ENCODE results near the gene CSNK2A2.

Gene CSNK2A2

DNA sequence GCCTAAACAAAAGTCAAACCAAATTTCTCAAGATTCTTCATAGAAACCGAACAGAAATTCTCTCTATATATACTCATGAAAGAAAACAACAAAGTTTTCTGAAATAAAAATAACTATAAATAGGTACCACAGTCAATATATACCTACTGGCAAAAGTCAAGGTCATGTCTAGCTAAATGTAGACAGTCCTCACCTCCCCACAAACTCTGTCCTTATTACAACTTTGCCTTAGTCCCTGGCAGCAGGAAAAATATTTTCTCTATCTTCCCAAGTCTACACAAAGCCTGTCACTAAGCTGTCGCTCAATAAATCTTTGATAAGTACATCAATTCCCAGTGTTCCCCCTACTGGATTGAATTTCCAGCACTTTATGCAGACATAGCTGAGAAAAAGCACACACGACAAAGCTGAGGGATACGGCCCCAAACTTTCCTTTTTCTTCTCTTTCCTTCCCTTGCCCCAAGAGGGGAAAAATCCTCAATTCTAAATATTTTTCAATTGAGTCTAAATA lies 71.4 kb downstream of the CSNK2A2 start:
- Histone ChIP-seq H3K36me3 (ENCODE audit: control insufficient read depth, insufficient read depth, low read length) (no peaks in the 10 kb centered on the region), H3K4me1 (ENCODE audit: control insufficient read depth, insufficient read depth, low read length) (no peaks in the 10 kb centered on the region), H3K27me3 (ENCODE audit: control insufficient read depth, insufficient read depth, low read length) (no peaks in the 10 kb centered on the region), H3K27ac (ENCODE audit: low read length) (no peak overlapping the region), H3K4me3 (ENCODE audit: low read length) (no peak overlapping the region), H3K9me3 (ENCODE audit: control insufficient read depth, insufficient read depth, low read length) (no peaks in the 10 kb centered on the region)
- WGBS (ENCODE audit: insufficient coverage, insufficient read length): no CpG with 5 or more reads among the region's 4 CpGs
- no peak for DNase-seq (ENCODE audit: low read depth, low spot score)

DNA sequence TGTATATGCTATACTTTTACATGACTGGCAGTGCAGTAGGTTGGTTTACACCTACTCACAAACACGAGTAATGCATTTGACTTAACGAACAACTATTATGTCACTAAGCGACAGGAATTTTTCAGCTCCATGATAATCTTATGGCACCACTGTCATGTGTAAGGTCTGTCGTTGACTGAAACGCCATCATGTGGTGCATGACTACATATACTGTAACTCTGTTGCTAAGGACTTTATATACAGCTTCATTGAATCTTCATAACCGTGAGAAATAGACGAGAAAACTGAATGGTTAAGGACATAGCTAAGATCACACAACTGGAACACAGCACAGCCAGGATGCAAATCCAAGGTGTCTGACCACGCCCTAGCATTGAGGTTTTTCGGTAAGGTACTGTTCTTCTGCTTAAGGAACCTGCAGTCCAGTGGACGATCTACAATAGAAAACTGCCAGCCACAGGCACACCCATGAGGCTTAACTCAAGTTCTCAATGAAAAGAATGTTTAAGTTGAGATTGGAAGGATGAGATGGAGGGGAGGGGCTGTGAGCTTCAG lies 72.0 kb downstream of the CSNK2A2 start:
- H3K9me3 ChIP-seq (ENCODE audit: control insufficient read depth, insufficient read depth, low read length): no peaks in the 10 kb centered on the region
- no peak overlapping the region for H3K27ac ChIP-seq (ENCODE audit: low read length)
- H3K27me3 ChIP-seq (ENCODE audit: control insufficient read depth, insufficient read depth, low read length): no peaks in the 10 kb centered on the region
- H3K4me1 ChIP-seq (ENCODE audit: control insufficient read depth, insufficient read depth, low read length): no peaks in the 10 kb centered on the region
- no peaks in the 10 kb centered on the region for H3K36me3 ChIP-seq (ENCODE audit: control insufficient read depth, insufficient read depth, low read length)
- H3K4me3 ChIP-seq (ENCODE audit: low read length): no peak overlapping the region
- no peak for DNase-seq (ENCODE audit: low read depth, low spot score)
- no CpG with 5 or more reads among the region's 10 CpGs for WGBS (ENCODE audit: insufficient coverage, insufficient read length)

GRCh38 chr16:58125041-58125440 lies 72.9 kb downstream of the CSNK2A2 start:
- no CpG with 5 or more reads among the region's 4 CpGs for WGBS (ENCODE audit: insufficient coverage, insufficient read length)
- no peaks in the 10 kb centered on the region for H3K9me3 ChIP-seq (ENCODE audit: control insufficient read depth, insufficient read depth, low read length)
- no peak overlapping the region for H3K27ac ChIP-seq (ENCODE audit: low read length)
- H3K4me3 ChIP-seq (ENCODE audit: low read length): no peak overlapping the region
- H3K27me3 ChIP-seq (ENCODE audit: control insufficient read depth, insufficient read depth, low read length): no peaks in the 10 kb centered on the region
- no peaks in the 10 kb centered on the region for H3K36me3 ChIP-seq (ENCODE audit: control insufficient read depth, insufficient read depth, low read length)
- H3K4me1 ChIP-seq (ENCODE audit: control insufficient read depth, insufficient read depth, low read length): no peaks in the 10 kb centered on the region
- DNase-seq (ENCODE audit: low read depth, low spot score): no peak

- no peaks in the 10 kb centered on the region for H3K4me1 ChIP-seq (ENCODE audit: control insufficient read depth, insufficient read depth, low read length)
- no peak overlapping the region for H3K4me3 ChIP-seq (ENCODE audit: low read length)
- no CpG with 5 or more reads among the region's 1 CpG for WGBS (ENCODE audit: insufficient coverage, insufficient read length)
- no peaks in the 10 kb centered on the region for H3K36me3 ChIP-seq (ENCODE audit: control insufficient read depth, insufficient read depth, low read length)
- H3K27ac ChIP-seq (ENCODE audit: low read length): no peak overlapping the region
- no peaks in the 10 kb centered on the region for H3K9me3 ChIP-seq (ENCODE audit: control insufficient read depth, insufficient read depth, low read length)
- DNase-seq (ENCODE audit: low read depth, low spot score): no peak
- H3K27me3 ChIP-seq (ENCODE audit: control insufficient read depth, insufficient read depth, low read length): no peaks in the 10 kb centered on the region
Observed at GRCh38 chr16:58124601-58124915, 73.3 kb downstream of the CSNK2A2 start.

- Histone ChIP-seq H3K4me1 (ENCODE audit: control insufficient read depth, insufficient read depth, low read length) (no peaks in the 10 kb centered on the region), H3K27ac (ENCODE audit: low read length) (no peak overlapping the region), H3K27me3 (ENCODE audit: control insufficient read depth, insufficient read depth, low read length) (no peaks in the 10 kb centered on the region), H3K36me3 (ENCODE audit: control insufficient read depth, insufficient read depth, low read length) (no peaks in the 10 kb centered on the region), H3K9me3 (ENCODE audit: control insufficient read depth, insufficient read depth, low read length) (no peaks in the 10 kb centered on the region), H3K4me3 (ENCODE audit: low read length) (no peak overlapping the region)
- no peak for DNase-seq (ENCODE audit: low read depth, low spot score)
- no CpG with 5 or more reads among the region's 8 CpGs for WGBS (ENCODE audit: insufficient coverage, insufficient read length)
Observed at GRCh38 chr16:58123896-58124600, 73.9 kb downstream of the CSNK2A2 start.

DNA sequence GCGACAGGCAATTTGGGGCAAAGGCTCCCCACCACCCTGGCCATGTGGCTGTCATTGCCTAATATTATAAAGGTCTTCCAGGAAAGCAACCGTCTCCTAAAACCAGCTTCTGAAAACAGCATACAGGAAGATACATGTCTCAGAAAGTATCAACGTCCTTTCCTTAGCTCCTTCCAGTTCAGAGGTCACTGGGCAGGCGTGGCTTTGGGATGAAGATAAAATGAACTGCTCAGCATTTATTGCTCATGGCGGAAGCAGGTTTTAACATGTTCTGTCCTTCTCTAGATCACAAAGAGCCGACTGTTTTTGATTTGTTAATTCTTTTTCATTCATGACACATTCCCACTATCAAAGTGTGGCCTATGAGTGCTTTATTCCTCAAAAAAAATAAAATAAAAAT lies 76.8 kb downstream of the CSNK2A2 start:
- Histone ChIP-seq H3K27ac (ENCODE audit: low read length) (no peak overlapping the region), H3K4me3 (ENCODE audit: low read length) (no peak overlapping the region)
- no CpG with 5 or more reads among the region's 6 CpGs for WGBS (ENCODE audit: insufficient coverage, insufficient read length)

DNA sequence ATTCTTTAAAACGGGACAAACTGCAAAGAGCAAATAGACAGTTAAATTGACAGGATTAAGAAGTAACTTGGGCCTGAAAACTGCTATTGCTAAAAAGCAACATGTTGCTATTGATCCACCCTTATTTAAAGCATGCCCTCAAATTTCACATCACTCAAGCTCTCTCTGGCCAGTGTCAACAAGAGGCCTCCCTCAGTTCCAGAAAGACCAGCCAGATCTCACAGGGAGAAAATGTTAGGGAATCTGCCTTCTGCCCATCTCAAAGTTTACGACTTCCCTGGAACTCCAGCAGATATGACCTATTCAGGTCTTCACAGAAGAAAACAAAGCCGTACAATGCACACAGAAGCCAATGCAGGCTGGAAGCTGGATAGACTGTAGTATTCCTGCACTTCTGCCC lies 77.7 kb downstream of the CSNK2A2 start:
- Histone ChIP-seq H3K9me3 (ENCODE audit: control insufficient read depth, insufficient read depth, low read length) (no peaks in the 10 kb centered on the region), H3K27ac (ENCODE audit: low read length) (no peak overlapping the region), H3K27me3 (ENCODE audit: control insufficient read depth, insufficient read depth, low read length) (no peaks in the 10 kb centered on the region), H3K36me3 (ENCODE audit: control insufficient read depth, insufficient read depth, low read length) (peaks cover 6% of the 10 kb centered on the region; the same call in 1 of the 2 replicates), H3K4me1 (ENCODE audit: control insufficient read depth, insufficient read depth, low read length) (no peaks in the 10 kb centered on the region), H3K4me3 (ENCODE audit: low read length) (no peak overlapping the region)
- 100% methylated on average over 1 of the region's 3 CpGs for WGBS (ENCODE audit: insufficient coverage, insufficient read length)
- DNase-seq (ENCODE audit: low read depth, low spot score): no peak

More for the DNA sequence above, 76.8 kb downstream of the CSNK2A2 start:
- no peaks in the 10 kb centered on the region for H3K27me3 ChIP-seq (ENCODE audit: control insufficient read depth, insufficient read depth, low read length)
- peaks cover 3% of the 10 kb centered on the region; the same call in 1 of the 2 replicates for H3K36me3 ChIP-seq (ENCODE audit: control insufficient read depth, insufficient read depth, low read length)
- H3K9me3 ChIP-seq (ENCODE audit: control insufficient read depth, insufficient read depth, low read length): no peaks in the 10 kb centered on the region
- DNase-seq (ENCODE audit: low read depth, low spot score): no peak
- no peaks in the 10 kb centered on the region for H3K4me1 ChIP-seq (ENCODE audit: control insufficient read depth, insufficient read depth, low read length)

DNA sequence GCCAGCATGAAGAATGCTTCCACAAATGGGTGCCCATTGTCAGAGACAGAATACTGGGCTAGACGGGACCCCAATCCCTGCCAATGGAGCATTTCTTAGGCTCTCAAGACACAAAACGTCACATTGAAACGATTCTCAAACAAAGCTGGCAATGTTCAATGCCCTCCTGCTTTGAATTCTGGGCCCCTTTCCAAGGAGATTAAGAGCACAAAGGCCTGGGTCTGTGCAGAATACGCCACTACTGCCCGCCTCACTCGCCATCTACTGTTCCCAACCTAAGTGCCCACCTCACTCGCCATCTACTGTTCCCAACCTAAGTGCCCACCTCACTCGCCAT lies 78.4 kb downstream of the CSNK2A2 start:
- no peak for DNase-seq (ENCODE audit: low read depth, low spot score)
- H3K27ac ChIP-seq (ENCODE audit: low read length): no peak overlapping the region
- WGBS (ENCODE audit: insufficient coverage, insufficient read length): no CpG with 5 or more reads among the region's 8 CpGs
- H3K9me3 ChIP-seq (ENCODE audit: control insufficient read depth, insufficient read depth, low read length): no peaks in the 10 kb centered on the region
- no peaks in the 10 kb centered on the region for H3K27me3 ChIP-seq (ENCODE audit: control insufficient read depth, insufficient read depth, low read length)
- H3K4me3 ChIP-seq (ENCODE audit: low read length): no peak overlapping the region
- H3K4me1 ChIP-seq (ENCODE audit: control insufficient read depth, insufficient read depth, low read length): no peaks in the 10 kb centered on the region
- peaks cover 14% of the 10 kb centered on the region; the same call in 1 of the 2 replicates for H3K36me3 ChIP-seq (ENCODE audit: control insufficient read depth, insufficient read depth, low read length)

DNA sequence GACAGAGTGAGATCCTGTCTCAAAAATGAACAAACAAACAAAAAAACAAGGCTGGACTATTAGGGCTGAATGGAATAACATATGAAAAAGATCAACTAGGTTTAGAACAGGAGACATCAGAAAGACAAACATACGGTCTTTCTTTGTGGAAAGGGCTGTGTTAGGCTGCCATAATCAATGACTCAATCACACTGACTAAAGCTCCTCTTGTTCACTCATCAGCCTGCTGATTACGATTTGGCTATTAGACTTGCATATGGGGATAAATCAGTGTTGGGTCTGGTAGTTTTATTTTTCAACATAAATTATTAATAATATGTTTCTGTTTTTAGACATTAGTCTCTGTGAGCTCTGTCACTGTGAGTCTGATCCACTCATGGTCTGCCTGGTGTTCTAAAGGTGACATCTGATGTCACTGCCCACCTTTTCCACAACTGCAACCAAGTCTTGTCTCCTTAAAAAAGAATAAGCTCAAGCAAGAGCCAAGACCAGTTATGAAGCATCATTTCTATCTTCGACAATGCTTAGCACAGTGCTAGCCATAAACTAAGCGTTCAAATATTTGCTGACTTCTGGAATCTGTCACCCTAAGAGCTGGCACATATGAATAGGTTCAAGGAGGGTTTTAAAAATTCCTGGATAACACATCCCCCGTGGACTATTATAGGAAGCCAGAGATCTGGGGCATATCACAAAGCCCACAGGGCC lies 79.0 kb downstream of the CSNK2A2 start:
- H3K27me3 ChIP-seq (ENCODE audit: control insufficient read depth, insufficient read depth, low read length): no peaks in the 10 kb centered on the region

DNA sequence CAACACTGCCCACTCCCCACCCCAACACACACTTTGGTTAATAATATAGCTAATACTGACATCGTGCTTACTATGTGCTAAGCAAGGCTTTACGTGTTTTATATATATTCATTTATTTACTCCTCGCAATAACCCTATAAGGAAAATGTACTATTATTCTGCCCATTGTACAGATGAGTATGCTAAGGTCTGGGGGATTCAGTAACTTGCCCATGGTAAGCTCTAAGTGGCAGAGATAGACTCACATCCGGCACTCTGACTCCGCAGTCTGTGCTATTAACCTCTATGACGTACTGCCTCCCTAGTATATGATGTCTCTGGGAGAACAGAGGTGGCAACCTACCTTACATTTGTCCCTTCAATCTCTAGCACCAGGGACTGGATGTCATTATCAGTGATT lies 81.4 kb downstream of the CSNK2A2 start:
- no peaks in the 10 kb centered on the region for H3K9me3 ChIP-seq (ENCODE audit: control insufficient read depth, insufficient read depth, low read length)
- H3K4me1 ChIP-seq (ENCODE audit: control insufficient read depth, insufficient read depth, low read length): no peaks in the 10 kb centered on the region
- no peak overlapping the region for H3K4me3 ChIP-seq (ENCODE audit: low read length)
- peaks cover 21% of the 10 kb centered on the region for H3K36me3 ChIP-seq (ENCODE audit: control insufficient read depth, insufficient read depth, low read length)
- no CpG with 5 or more reads among the region's 6 CpGs for WGBS (ENCODE audit: insufficient coverage, insufficient read length)
- no peak for DNase-seq (ENCODE audit: low read depth, low spot score)
- no peaks in the 10 kb centered on the region for H3K27me3 ChIP-seq (ENCODE audit: control insufficient read depth, insufficient read depth, low read length)
- no peak overlapping the region for H3K27ac ChIP-seq (ENCODE audit: low read length)

More for the DNA sequence above, 79.0 kb downstream of the CSNK2A2 start:
- no peak overlapping the region for H3K4me3 ChIP-seq (ENCODE audit: low read length)
- H3K4me1 ChIP-seq (ENCODE audit: control insufficient read depth, insufficient read depth, low read length): no peaks in the 10 kb centered on the region
- H3K27ac ChIP-seq (ENCODE audit: low read length): no peak overlapping the region
- peaks cover 17% of the 10 kb centered on the region for H3K36me3 ChIP-seq (ENCODE audit: control insufficient read depth, insufficient read depth, low read length)
- no peaks in the 10 kb centered on the region for H3K9me3 ChIP-seq (ENCODE audit: control insufficient read depth, insufficient read depth, low read length)
- WGBS (ENCODE audit: insufficient coverage, insufficient read length): no CpG with 5 or more reads among the region's 5 CpGs
- DNase-seq (ENCODE audit: low read depth, low spot score): no peak

All from iPS DF 6.9 (cell line).